Measurements from ENCODE around the gene SMAP1.
"Not testable (repeated sequence)": the region's sequence is repeated elsewhere in the genome, so short reads cannot be mapped to it uniquely, and the experiment has no call there.

Gene SMAP1

GRCh38 chr6:70684794-70685493, 17.3 kb downstream of the SMAP1 start:
- DNase-seq, result no peak

GRCh38 chr6:70685494-70686180, 18.0 kb downstream of the SMAP1 start:
- no peak for DNase-seq

GRCh38 chr6:70686548-70687133, 19.0 kb downstream of the SMAP1 start:
- DNase-seq, result peak; percentile 31

GRCh38 chr6:70693887-70694286, 26.2 kb downstream of the SMAP1 start:
- DNase-seq, result no peak

GRCh38 chr6:70694371-70694770, 26.7 kb downstream of the SMAP1 start:
- DNase-seq, result no peak

- no peak for DNase-seq
Measured at GRCh38 chr6:70700922-70701876, 33.5 kb downstream of the SMAP1 start.

- DNase-seq, result no peak
Measured at GRCh38 chr6:70705772-70706171, 38.1 kb downstream of the SMAP1 start.

- DNase-seq, result peak; percentile 29
Measured at GRCh38 chr6:70706491-70707123, 38.9 kb downstream of the SMAP1 start.

GRCh38 chr6:70707893-70708292, 40.2 kb downstream of the SMAP1 start:
- DNase-seq, result no peak

GRCh38 chr6:70708448-70708847, 40.8 kb downstream of the SMAP1 start:
- no peak for DNase-seq

GRCh38 chr6:70709826-70710225, 42.1 kb downstream of the SMAP1 start:
- DNase-seq, result peak; percentile 71

- DNase-seq, result no peak
Measured at GRCh38 chr6:70714716-70715257, 47.1 kb downstream of the SMAP1 start.

- no peak for DNase-seq
Measured at GRCh38 chr6:70717038-70717801, 49.5 kb downstream of the SMAP1 start.

- no peak for DNase-seq
Measured at GRCh38 chr6:70724524-70724923, 56.8 kb downstream of the SMAP1 start.

- DNase-seq, result peak; percentile 52
Measured at GRCh38 chr6:70725817-70726415, 58.2 kb downstream of the SMAP1 start.

- no peak for DNase-seq
Measured at GRCh38 chr6:70734381-70734780, 66.7 kb downstream of the SMAP1 start.

- DNase-seq, result no peak
Measured at GRCh38 chr6:70734979-70735378, 67.3 kb downstream of the SMAP1 start.

- no peak for DNase-seq
Measured at GRCh38 chr6:70735513-70735912, 67.8 kb downstream of the SMAP1 start.

- peak; percentile 3 for DNase-seq
Measured at GRCh38 chr6:70738028-70738427, 70.3 kb downstream of the SMAP1 start.

- no peak for DNase-seq
Measured at GRCh38 chr6:70739534-70739933, 71.9 kb downstream of the SMAP1 start.

GRCh38 chr6:70740746-70741145, 73.1 kb downstream of the SMAP1 start:
- DNase-seq, result not testable (repeated sequence)
